ENCODE results near the gene RANBP9. TPM values are rescaled to one million over a fixed set of nuclear protein-coding genes. Genes with fewer than 3 reads are reported as not detected.

RANBP9 gene
- total RNA-seq, 1 donor from 2014 or later: 55.4 TPM

GRCh38 chr6:13574149-13574570, 137.5 kb downstream of the RANBP9 start:
- peak overlapping the region; percentile 98 for H3K27ac Mint-ChIP-seq (ENCODE audit: unreplicated experiment)

GRCh38 chr6:13573669-13574110, 137.9 kb downstream of the RANBP9 start:
- Mint-ChIP-seq H3K4me3 (ENCODE audit: unreplicated experiment) (peak overlapping the region; percentile 99), H3K4me1 (ENCODE audit: unreplicated experiment) (peaks cover 18% of the 10 kb centered on the region), H3K36me3 (ENCODE audit: unreplicated experiment) (peaks cover 6% of the 10 kb centered on the region), H3K9me3 (ENCODE audit: unreplicated experiment) (peaks cover 5% of the 10 kb centered on the region), H3K27ac (ENCODE audit: unreplicated experiment) (peak overlapping the region; percentile 80), H3K27me3 (ENCODE audit: unreplicated experiment) (peaks cover 15% of the 10 kb centered on the region)
- no peak for DNase-seq (ENCODE audit: extremely low spot score, unreplicated experiment)
- no peak for TF ChIP-seq CTCF (IDR thresholded peaks at IDR 0.05)

More at GRCh38 chr6:13574149-13574570, 137.5 kb downstream of the RANBP9 start:
- Mint-ChIP-seq H3K27me3 (ENCODE audit: unreplicated experiment) (peaks cover 11% of the 10 kb centered on the region), H3K9me3 (ENCODE audit: unreplicated experiment) (peaks cover 5% of the 10 kb centered on the region), H3K36me3 (ENCODE audit: unreplicated experiment) (peaks cover 6% of the 10 kb centered on the region), H3K4me3 (ENCODE audit: unreplicated experiment) (peak overlapping the region; percentile 99), H3K4me1 (ENCODE audit: unreplicated experiment) (peaks cover 18% of the 10 kb centered on the region)
- TF ChIP-seq CTCF (IDR thresholded peaks at IDR 0.05): peak; percentile 73
- DNase-seq (ENCODE audit: extremely low spot score, unreplicated experiment): peak; percentile 97

GRCh38 chr6:13572951-13573654, 138.5 kb downstream of the RANBP9 start:
- DNase-seq (ENCODE audit: extremely low spot score, unreplicated experiment): no peak
- TF ChIP-seq CTCF (IDR thresholded peaks at IDR 0.05): no peak
- Mint-ChIP-seq H3K27me3 (ENCODE audit: unreplicated experiment) (peaks cover 18% of the 10 kb centered on the region), H3K9me3 (ENCODE audit: unreplicated experiment) (peaks cover 5% of the 10 kb centered on the region), H3K36me3 (ENCODE audit: unreplicated experiment) (peaks cover 5% of the 10 kb centered on the region), H3K27ac (ENCODE audit: unreplicated experiment) (no peak overlapping the region), H3K4me1 (ENCODE audit: unreplicated experiment) (peaks cover 18% of the 10 kb centered on the region), H3K4me3 (ENCODE audit: unreplicated experiment) (peak overlapping the region; percentile 99)

- Mint-ChIP-seq H3K27ac (ENCODE audit: unreplicated experiment) (no peak overlapping the region), H3K27me3 (ENCODE audit: unreplicated experiment) (peaks cover 21% of the 10 kb centered on the region), H3K36me3 (ENCODE audit: unreplicated experiment) (no peaks in the 10 kb centered on the region), H3K4me3 (ENCODE audit: unreplicated experiment) (peak overlapping the region; percentile 7), H3K9me3 (ENCODE audit: unreplicated experiment) (no peaks in the 10 kb centered on the region), H3K4me1 (ENCODE audit: unreplicated experiment) (peaks cover 18% of the 10 kb centered on the region)
- DNase-seq (ENCODE audit: extremely low spot score, unreplicated experiment): no peak
- TF ChIP-seq CTCF (IDR thresholded peaks at IDR 0.05): no peak
These were observed 139.4 kb downstream of the RANBP9 start for GRCh38 chr6:13572240-13572639.

Other genes with a start within 250 kb of the RANBP9 start
- gene GFOD1, start 224.2 kb downstream of the RANBP9 start, total RNA-seq: 0.65 and 0.89 TPM in 2 replicates
- gene SIRT5, start 137.2 kb downstream of the RANBP9 start, total RNA-seq: 9.1 and 9.9 TPM in 2 replicates
- 48.7 and 50.9 TPM in 2 replicates for gene NOL7, start 96.5 kb downstream of the RANBP9 start, total RNA-seq
- gene MCUR1, start 102.7 kb upstream of the RANBP9 start, total RNA-seq: 23.4 and 24.8 TPM in 2 replicates
- gene RNF182, start 213.1 kb upstream of the RANBP9 start, total RNA-seq: 9.8 and 11.0 TPM in 2 replicates

Measured in osteocyte (in vitro differentiated cells).